NCI-H2081 treated with DMSO at 0.1 percent for 48 hours (cell line): ENCODE data around the gene COA5.

Source experiments
- DNase-seq: peaks from one replicate; lab custom pipeline; 2025; lab: John Stamatoyannopoulos, UW

Gene COA5

DNA sequence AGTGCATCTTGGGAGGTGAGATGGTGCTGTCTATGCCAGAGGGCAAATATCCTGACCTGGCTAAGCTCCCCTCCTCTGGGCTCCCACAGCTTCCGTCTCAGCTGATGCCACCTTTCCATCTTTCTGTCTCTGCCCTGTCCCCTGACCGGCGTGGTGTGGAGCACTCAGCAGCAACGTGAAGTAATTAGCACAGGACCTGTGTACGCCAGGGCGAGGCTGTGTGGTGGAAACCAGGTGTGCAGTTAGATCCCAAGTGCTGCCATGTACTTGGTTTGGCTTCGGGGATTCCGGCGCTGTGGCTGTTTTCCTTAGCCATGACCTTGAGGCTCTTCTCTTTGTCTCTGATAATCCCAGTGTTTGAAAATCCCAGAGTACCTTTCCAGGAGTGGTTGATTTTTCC lies 36.5 kb downstream of the COA5 start:
- no peak for DNase-seq

- no peak for DNase-seq
These were observed 37.1 kb downstream of the COA5 start for GRCh38 chr2:98571121-98571701.

DNA sequence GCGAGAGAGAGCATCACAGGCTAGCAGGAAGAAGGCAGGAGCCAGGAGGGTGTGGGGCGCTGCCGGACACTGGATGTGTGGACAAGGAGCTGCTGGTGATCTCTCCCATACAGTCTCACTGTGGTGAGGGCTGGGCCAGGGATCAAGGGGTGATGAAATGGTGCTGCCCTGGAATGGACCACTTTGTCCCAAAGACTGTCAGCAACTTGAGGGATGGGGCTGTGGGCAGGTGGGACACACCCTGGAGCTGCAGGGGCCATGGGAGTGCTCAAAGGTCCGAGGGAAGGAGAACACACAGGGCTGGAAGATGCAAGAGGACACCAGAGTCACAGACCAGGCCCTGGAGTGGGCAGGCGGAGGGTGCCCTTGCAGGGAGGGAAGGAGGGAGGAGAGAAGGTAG lies 38.0 kb downstream of the COA5 start:
- no peak for DNase-seq

GRCh38 chr2:98569915-98570314 lies 38.4 kb downstream of the COA5 start:
- DNase-seq: no peak

DNA sequence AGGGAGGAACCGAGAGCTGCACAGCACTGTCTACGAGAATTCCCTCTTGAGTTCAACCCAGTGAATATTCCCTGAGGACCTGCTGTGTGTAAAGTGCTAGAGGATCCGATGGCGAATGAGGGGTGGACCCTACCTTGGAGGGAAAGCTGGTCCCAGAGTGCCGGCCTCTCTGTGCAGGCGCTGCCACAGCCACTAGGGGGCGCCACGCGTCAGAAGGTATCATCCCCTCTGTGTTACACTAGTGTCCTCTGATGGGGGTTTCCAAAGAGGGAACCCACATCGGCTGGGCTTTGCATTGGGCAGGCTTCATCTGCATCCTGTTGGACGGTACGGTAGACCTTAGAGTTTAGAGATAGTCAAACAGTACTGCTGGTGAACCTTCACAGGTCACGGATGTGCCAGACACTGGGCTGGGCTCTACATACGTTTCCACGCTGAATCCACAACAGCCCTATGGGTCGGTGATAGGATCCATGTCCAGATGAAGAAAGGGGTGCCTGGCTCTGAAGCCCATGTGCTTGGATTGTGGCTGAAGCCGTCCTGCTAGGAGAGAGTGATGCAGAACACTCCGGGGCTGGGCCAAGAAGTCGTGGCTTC lies 39.0 kb downstream of the COA5 start:
- no peak for DNase-seq

GRCh38 chr2:98568161-98568956 lies 40.0 kb downstream of the COA5 start:
- DNase-seq: no peak

- no peak for DNase-seq
These were observed 42.4 kb downstream of the COA5 start for GRCh38 chr2:98565941-98566340.

GRCh38 chr2:98565286-98565860 lies 42.9 kb downstream of the COA5 start:
- DNase-seq: no peak

DNA sequence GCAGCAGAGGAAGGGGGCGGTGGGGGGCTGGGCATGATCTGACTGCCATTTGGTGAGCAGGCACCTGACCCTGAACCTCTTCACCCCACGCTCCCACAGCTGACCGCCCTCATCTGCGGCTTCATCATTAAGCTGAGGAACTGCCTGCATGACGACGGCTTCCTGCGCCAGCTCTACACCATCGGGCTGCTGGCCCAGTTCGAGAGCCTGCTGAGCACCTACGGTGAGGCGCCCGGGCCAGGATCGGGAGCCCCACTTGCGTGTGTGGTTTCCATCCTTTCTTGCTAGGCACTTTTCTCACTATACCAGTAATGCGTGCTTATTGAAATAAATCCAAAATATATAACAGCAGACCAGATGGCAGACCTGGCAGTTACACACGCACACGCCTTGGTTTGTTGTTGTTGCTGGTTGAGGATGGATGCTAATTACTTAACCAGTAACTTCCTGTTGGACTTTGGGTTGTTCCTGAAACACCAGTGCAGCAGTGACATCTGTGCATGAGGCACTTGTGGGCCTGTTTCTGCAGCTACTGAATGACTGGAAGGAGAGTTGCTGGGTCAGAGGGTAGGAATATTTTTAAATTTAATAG lies 43.7 kb downstream of the COA5 start:
- no peak for DNase-seq

DNA sequence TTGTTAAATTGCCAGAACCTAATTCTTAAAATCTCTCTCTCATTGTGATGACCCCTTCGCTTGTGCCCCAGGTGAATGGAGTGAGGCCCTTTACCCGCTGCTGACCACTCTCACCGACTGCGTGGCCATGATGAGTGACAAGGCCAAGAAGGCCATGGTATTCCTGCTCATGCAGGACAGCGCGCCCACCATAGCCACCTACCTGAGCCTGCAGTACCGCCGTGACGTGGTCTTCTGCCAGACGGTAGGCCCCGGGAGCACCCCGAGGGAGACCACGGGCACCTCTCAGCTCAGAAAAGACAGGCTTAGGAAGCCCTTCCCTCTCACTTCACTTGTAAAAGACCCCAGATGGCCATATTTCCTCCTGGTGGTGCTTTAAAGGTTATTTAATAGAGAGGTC lies 44.9 kb downstream of the COA5 start:
- no peak for DNase-seq

DNA sequence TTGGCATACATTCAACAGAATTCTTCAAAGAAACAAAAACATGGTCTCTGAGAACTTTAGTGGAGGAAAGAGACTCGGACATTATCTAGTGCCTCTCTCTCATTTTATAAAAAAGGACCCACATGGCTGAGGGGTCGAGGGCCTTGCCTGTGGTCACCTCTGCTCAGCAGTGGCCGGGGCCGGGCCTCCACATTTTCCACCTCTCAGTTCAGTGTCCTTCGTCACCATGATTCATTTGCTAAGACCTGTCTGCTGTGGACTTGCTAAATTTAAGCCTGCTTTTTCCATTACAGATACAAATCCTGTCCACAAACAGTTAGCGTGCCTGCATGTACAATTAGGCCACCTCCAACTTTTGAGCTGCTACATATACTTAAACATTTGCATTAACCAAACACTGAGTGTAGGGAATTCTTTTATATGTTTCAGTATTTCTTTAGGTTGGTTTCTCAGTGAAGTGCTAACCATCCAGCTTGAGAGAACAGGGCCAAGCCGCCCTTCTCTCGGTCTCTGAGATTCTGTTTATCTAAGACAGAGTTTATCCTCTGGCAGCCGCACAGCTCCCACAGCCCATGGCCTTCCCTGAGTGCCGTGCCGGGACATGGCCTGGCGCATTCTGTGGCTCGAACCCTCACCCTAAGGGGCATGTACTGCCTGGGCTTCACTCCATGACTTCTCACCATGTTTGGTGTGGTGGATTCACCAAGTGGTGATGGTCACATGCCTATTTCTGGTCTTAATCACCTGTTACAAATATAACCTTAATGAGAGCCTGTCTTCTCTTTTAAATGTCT lies 46.2 kb downstream of the COA5 start:
- no peak for DNase-seq

DNA sequence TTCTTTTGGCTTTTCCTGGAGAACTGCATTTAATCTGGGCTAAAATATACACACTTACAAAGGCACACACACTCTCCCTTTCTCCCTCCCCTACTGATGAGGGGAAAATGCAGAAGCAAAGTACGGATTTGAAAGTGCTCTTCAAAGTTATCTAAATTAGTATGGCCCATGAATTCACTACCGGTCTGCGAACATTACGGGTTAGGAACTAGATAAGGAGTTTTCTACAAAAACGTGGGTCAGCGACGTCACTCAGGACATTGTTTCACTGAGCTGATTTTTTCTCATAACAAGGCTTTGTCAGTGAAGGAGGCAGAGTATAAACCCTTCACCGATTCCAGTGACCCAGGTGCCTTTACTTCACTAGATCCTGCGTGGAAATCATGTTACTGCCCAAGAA lies 47.3 kb downstream of the COA5 start:
- no peak for DNase-seq

DNA sequence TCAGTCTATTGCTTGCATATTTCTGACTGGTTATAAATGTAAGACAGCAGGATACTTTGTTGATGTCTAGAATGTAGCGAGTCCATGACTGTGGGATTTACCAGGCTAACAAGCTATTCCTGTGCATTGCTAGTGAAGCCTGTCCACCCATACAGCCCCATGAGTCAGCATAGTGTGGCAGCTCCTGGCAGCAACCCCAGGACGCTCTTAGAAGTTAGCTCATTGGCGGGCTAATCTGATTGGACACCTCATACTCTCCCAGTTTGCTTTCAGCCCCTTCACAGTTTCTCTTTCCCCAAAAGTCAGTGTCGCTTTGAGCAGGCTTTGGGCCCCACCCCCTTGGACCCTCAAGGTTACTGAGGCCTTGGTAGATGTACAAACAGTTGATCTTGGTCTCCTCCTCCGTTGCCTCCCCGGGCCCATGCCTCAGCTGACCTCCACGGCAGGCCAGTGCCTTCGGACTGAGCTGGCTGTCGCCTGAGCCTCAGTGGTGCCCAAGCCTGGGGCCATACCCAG lies 48.0 kb downstream of the COA5 start:
- DNase-seq: no peak

DNA sequence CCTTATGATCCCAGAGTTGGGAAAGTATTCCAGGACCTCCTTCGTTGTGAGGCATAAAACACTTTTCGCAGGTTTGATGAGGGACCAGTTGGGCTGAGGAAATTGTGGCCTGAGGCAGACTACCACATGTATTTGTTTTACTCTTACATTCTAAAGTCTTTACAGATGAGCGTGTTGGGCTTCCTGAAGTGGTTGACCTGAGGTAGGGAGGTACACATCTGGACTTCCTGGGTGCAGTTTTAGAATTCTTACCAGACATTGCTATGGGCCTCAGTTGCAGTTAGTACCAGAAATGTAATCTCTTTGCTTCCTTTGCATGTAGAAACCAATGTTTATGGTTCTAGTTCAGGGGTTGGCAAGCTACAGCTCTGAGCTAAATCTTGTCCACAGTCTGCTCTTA lies 48.7 kb downstream of the COA5 start:
- no peak for DNase-seq

DNA sequence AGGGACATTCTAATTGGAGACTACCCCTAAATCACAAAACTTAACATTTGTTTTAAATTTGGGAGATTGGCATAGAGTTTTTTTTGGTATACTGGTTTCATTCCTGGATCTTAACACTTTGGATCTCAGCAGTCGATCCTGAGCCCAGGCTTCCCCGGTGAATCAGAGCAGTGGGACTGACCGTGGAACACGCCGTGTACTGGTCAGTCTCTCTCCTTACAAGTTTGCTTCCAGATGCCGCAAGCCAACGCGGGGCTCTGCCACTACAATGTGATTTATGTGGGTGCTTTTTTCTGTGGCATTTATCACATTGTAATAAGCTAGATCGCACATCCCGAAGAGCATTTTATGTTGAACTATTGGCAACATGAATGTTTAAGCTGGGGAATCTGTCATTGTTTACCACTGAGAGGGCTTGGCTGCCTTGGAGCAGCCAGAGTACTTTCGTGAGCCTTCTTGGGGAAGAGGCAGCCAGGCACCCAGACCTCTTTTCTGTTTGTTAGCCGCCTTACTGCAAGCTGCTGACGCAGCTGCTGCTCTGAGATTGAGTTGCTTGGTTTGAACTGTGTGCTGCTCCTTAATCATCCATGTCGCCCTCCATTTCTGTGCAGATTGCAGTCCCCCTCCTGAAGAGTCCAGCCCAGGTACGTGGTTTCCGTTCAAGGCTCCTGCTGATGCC lies 49.3 kb downstream of the COA5 start:
- no peak for DNase-seq

- DNase-seq: no peak
These were observed 51.8 kb downstream of the COA5 start for GRCh38 chr2:98556344-98557033.

DNA sequence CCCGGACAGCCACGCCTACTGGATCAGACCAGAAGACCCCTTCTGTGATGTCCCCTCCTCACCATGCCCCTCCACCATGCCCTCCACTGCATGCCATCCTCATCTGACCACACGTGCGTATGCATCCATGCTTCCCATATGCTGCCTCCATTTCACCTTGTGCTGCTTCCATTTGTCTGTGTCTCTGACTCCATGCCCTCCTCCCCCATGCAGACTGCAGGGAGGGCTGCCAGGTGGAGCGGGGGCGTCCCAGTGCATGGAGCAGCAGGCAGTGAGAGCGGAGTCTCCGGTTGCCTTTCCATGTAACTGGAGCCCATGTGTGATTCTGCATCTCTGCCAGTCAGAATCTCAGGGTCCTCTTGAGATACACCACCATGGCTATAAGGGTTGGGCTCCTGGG lies 52.6 kb downstream of the COA5 start:
- DNase-seq: no peak

- DNase-seq: no peak
These were observed 54.0 kb downstream of the COA5 start for GRCh38 chr2:98554116-98554861.

DNA sequence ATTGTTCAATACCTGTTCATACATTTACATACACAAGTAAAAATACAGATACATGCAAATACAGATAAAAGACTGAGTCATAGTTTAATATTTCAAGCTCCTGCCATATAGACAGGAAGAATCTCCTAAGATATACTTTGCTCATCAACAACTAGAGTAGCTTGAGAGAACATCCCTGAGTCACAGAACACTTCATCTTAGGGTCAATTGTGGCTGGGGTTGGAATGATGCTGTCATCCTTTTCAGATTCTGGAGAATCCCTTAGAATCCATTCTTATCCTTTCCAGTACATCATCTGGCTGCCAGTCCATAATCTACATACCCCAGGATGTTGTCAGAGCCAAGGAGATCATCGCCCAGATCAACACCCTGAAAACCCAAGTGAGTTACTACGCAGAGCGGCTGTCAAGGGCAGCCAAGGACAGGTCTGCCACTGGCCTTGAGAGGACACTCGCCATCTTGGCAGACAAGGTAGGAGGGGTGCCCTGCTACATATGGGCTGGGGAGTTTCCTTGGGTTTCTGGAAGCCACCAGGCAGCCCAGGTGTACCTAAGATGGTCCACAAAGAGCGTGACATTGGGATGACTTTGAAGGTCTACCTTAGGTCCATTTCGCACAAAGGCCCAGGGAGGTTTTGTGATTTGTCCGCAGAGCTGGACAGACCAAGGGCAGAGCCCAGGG lies 55.7 kb downstream of the COA5 start:
- no peak for DNase-seq
